H9 (cell line): ENCODE data around the gene SORBS1. TPM values are rescaled to one million over a fixed set of nuclear protein-coding genes. Genes with fewer than 3 reads are reported as not detected.

Experiments
- DNase-seq: peaks from one replicate; pipeline ENCODE4 v3.0.0-alpha.2; 2017
- H2AFZ ChIP-seq: one replicate; pipeline ENCODE4 v1.6.1; 2013; ENCODE audit warnings: mild to moderate bottlenecking, low read length, control low read depth, moderate library complexity
- H2AK5ac ChIP-seq: 2 replicates; pipeline ENCODE4 v1.6.1; 2013; ENCODE audit warnings: low read length, control low read depth, mixed read lengths; ENCODE audit not compliant: insufficient read length
- H2BK120ac ChIP-seq: one replicate; pipeline ENCODE4 v1.6.1; 2013; ENCODE audit warnings: low read depth, mild to moderate bottlenecking, low read length, control low read depth, inconsistent platforms; ENCODE audit not compliant: poor library complexity, severe bottlenecking
- H2BK12ac ChIP-seq: 2 replicates; pipeline ENCODE4 v1.6.1; 2013; ENCODE audit warnings: low read length, control low read depth, mixed read lengths, low read depth; ENCODE audit not compliant: insufficient read length
- H2BK15ac ChIP-seq: 2 replicates; pipeline ENCODE4 v1.6.1; 2013; ENCODE audit warnings: low read depth, low read length, control low read depth
- H2BK20ac ChIP-seq: one replicate; pipeline ENCODE4 v1.6.1; 2013; ENCODE audit warnings: low read depth, mild to moderate bottlenecking, low read length, control low read depth, inconsistent platforms; ENCODE audit not compliant: poor library complexity, severe bottlenecking
- H2BK5ac ChIP-seq: 2 replicates; pipeline ENCODE4 v1.6.1; 2013; ENCODE audit warnings: low read length, control low read depth, mixed read lengths; ENCODE audit not compliant: insufficient read length
- H3K14ac ChIP-seq: 2 replicates; pipeline ENCODE4 v1.6.1; 2013; ENCODE audit warnings: low read length, control low read depth; ENCODE audit not compliant: insufficient read depth
- H3K18ac ChIP-seq: 2 replicates; pipeline ENCODE4 v1.6.1; 2013; ENCODE audit warnings: low read depth, mild to moderate bottlenecking, mixed read lengths, low read length, control low read depth; ENCODE audit not compliant: insufficient read length
- H3K23ac ChIP-seq: 2 replicates; pipeline ENCODE4 v1.6.1; 2013; ENCODE audit warnings: low read length, control low read depth, mixed read lengths, low read depth; ENCODE audit not compliant: insufficient read length
- H3K23me2 ChIP-seq: 2 replicates; pipeline ENCODE4 v1.6.1; 2013; ENCODE audit warnings: low read depth, mild to moderate bottlenecking, mixed read lengths, low read length, control low read depth; ENCODE audit not compliant: insufficient read length, poor library complexity, severe bottlenecking
- H3K27ac ChIP-seq: 2 replicates; pipeline ENCODE4 v1.5.1; 2013; ENCODE audit warnings: low read length, control low read depth, mixed read lengths, low read depth; ENCODE audit not compliant: insufficient read length
- H3K27me3 ChIP-seq: 2 replicates; pipeline ENCODE4 v1.6.1; 2013; ENCODE audit warnings: low read length, control low read depth, inconsistent platforms; ENCODE audit not compliant: insufficient read depth
- H3K4ac ChIP-seq: 2 replicates; pipeline ENCODE4 v1.6.1; 2013; ENCODE audit warnings: low read depth, mild to moderate bottlenecking, control low read depth, inconsistent platforms, low read length, moderate library complexity
- H3K4me1 ChIP-seq: 2 replicates; pipeline ENCODE4 v1.6.1; 2013; ENCODE audit warnings: low read length, control low read depth, inconsistent platforms; ENCODE audit not compliant: insufficient read depth
- H3K4me2 ChIP-seq: 2 replicates; pipeline ENCODE4 v1.6.1; 2013; ENCODE audit warnings: low read length, control low read depth, mixed read lengths; ENCODE audit not compliant: insufficient read length, insufficient read depth
- H3K56ac ChIP-seq: 2 replicates; pipeline ENCODE4 v1.6.1; 2013; ENCODE audit warnings: low read depth, mild to moderate bottlenecking, mixed read lengths, low read length, control low read depth; ENCODE audit not compliant: insufficient read length
- H3K79me1 ChIP-seq: 2 replicates; pipeline ENCODE4 v1.6.1; 2013; ENCODE audit warnings: low read depth, mild to moderate bottlenecking, moderate library complexity, low read length, control low read depth, inconsistent platforms; ENCODE audit not compliant: insufficient read depth, poor library complexity, severe bottlenecking
- H3K79me2 ChIP-seq: 2 replicates; pipeline ENCODE4 v1.6.1; 2013; ENCODE audit warnings: low read length, control low read depth, inconsistent platforms; ENCODE audit not compliant: insufficient read depth
- H3K9ac ChIP-seq: 2 replicates; pipeline ENCODE4 v1.6.1; 2013; ENCODE audit warnings: low read length, control low read depth, mixed read lengths; ENCODE audit not compliant: insufficient read length; ENCODE audit errors: extremely low read depth
- H3K9me3 ChIP-seq: one replicate; pipeline ENCODE4 v1.6.1; 2013; ENCODE audit warnings: low read depth, low read length, inconsistent platforms; ENCODE audit not compliant: control insufficient read depth
- H3T11ph ChIP-seq: one replicate; pipeline ENCODE4 v1.6.1; 2013; ENCODE audit warnings: mild to moderate bottlenecking, low read length, control low read depth, inconsistent platforms
- H4K20me1 ChIP-seq: one replicate; pipeline ENCODE4 v1.6.1; 2013; ENCODE audit not compliant: control insufficient read depth, insufficient read length, insufficient read depth
- H4K5ac ChIP-seq: 2 replicates; pipeline ENCODE4 v1.6.1; 2013; ENCODE audit warnings: low read depth, mild to moderate bottlenecking, mixed read lengths, low read length, control low read depth; ENCODE audit not compliant: insufficient read length
- H4K8ac ChIP-seq: replicated peaks from 2 replicates; pipeline ENCODE4 v1.6.1; 2013; ENCODE audit warnings: low read length, control low read depth, mixed read lengths, low read depth; ENCODE audit not compliant: insufficient read length
- H4K91ac ChIP-seq: 2 replicates; pipeline ENCODE4 v1.6.1; 2013; ENCODE audit warnings: low read depth, mild to moderate bottlenecking, moderate library complexity, mixed read lengths, low read length, control low read depth; ENCODE audit not compliant: insufficient read length
- H3K27ac Mint-ChIP-seq, 3 experiments: 2 replicates in 2 of 3; 3 replicates in 1 of 3; pipeline ENCODE4 v1.8.0; 2020 to 2021; ENCODE audit warnings: mixed read lengths in 3 of 3, mild to moderate bottlenecking in 1 of 3, moderate library complexity in 1 of 3
- H3K27me3 Mint-ChIP-seq: 2 replicates; pipeline ENCODE4 v1.8.0; 2021; ENCODE audit warnings: low read depth, mild to moderate bottlenecking, moderate library complexity, mixed read lengths
- H3K36me3 Mint-ChIP-seq, 3 experiments: 2 replicates in 2 of 3; 3 replicates in 1 of 3; pipeline ENCODE4 v1.8.0; 2020 to 2021; ENCODE audit warnings: low read depth in 3 of 3, mixed read lengths in 3 of 3; ENCODE audit not compliant: insufficient read depth in 1 of 3
- H3K4me1 Mint-ChIP-seq, 2 experiments: 2 replicates each; pipeline ENCODE4 v1.8.0; 2020; ENCODE audit warnings: mixed read lengths in 2 of 2
- H3K4me3 Mint-ChIP-seq, 2 experiments: 2 replicates in 1 of 2; 3 replicates in 1 of 2; pipeline ENCODE4 v1.8.0; 2020 to 2021; ENCODE audit warnings: mild to moderate bottlenecking in 2 of 2, mixed read lengths in 2 of 2, moderate library complexity in 1 of 2
- H3K9me3 Mint-ChIP-seq, 2 experiments: 2 replicates in 1 of 2; 3 replicates in 1 of 2; pipeline ENCODE4 v1.8.0; 2020; ENCODE audit warnings: mild to moderate bottlenecking in 2 of 2, mixed read lengths in 2 of 2, moderate library complexity in 1 of 2
- WGBS: extraction: QIAGEN DNeasy Blood & Tissue Kit; methylation state at CpG from one replicate; pipeline ENCODE4 v1.1.7; 2013; ENCODE audit warnings: missing lambda C conversion rate, low lambda C conversion rate, mixed read lengths; ENCODE audit not compliant: insufficient read length; ENCODE audit errors: extremely low coverage; 5-methylcytosine and 5-hydroxymethylcytosine counted together
- total RNA-seq: library from RNA; stranded (reverse); gene quantifications from 2 replicates; pipeline ENCODE4 v1.2.1, GENCODE V29; 2021
- TF ChIP-seq, protein P1 (sequence below): fragments of 200-600 bp; sonication (generic); conservative IDR thresholded peaks from 3 replicates; pipeline ENCODE4 v1.8.0; 2021; ENCODE audit warnings: antibody characterized with exemption, mild to moderate bottlenecking

SORBS1 gene
- total RNA-seq, 1 experiment from 2014 or later = 24.3 TPM

DNA sequence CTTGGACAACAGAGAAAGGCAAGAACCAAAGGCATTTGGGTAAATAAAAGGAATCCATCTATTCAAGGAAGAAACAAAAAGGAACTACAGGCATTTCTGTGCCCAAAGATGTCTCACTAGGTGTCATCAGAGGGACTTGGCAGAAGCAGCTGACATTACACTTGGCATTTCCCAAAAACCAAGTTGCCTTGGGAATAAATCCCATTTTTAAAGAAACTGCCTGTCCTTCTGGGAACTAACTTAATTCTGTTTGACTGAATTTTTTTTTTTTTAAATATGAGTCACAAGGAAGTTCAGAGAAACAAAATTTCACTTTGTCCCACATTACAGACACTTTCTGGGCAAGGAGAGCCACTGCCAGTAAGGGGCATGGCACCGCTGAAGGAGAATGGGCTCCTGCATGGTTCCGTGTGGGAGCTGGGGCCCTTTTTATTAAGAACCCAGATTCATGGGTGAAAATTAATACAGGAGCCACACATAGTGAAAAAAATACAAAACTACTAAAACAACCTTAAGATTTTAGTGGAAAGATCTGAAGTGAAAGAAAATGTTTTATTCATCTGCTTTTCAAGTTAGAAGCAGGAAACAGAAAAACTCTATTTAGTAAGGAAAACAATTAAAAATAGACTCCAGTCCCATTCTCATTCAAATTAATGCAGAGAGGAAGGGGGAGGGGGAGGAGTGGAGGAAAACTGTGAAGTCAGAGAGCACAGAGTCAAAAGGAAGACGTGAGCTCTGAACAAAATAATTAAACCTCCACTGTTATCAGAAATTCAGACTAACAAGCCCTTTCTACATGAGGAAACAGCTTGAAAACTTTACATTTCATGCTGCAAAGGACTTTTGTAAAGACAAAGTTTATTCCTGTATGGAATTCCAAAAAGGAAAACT, 151.9 kb downstream of the SORBS1 start:
- Histone ChIP-seq H3K27ac (peak overlapping the region; percentile 83), H4K8ac (no peak overlapping the region), H3K56ac (no peak overlapping the region), H3K23me2 (no peaks in the 10 kb centered on the region), H2BK15ac (no peak overlapping the region), H3T11ph (no peak overlapping the region), H3K9ac (no peak overlapping the region), H2AFZ (no peak overlapping the region), H3K27me3 (no peaks in the 10 kb centered on the region), H3K4ac (no peak overlapping the region), H4K20me1 (no peaks in the 10 kb centered on the region), H3K79me1 (no peaks in the 10 kb centered on the region), H2BK5ac (no peak overlapping the region), H3K23ac (no peak overlapping the region), H3K79me2 (no peaks in the 10 kb centered on the region), H4K5ac (no peak overlapping the region), H3K4me2 (peak overlapping the region; percentile 34), H3K9me3 (no peaks in the 10 kb centered on the region), H4K91ac (no peak overlapping the region), H2BK120ac (no peak overlapping the region), H2AK5ac (no peak overlapping the region), H3K14ac (no peak overlapping the region), H3K18ac (no peak overlapping the region), H3K4me1 (peaks cover 7% of the 10 kb centered on the region), H2BK20ac (no peak overlapping the region), H2BK12ac (no peak overlapping the region)
- Mint-ChIP-seq H3K27me3 (no peaks in the 10 kb centered on the region), H3K4me1 (peaks cover 38% of the 10 kb centered on the region in 2 experiments), H3K4me3 (peak overlapping the region; percentile 9 to 51; a peak in 3 of 5 replicates), H3K36me3 (peaks cover 3 to 14% (median 6%) of the 10 kb centered on the region in 3 experiments; a peak in 6 of 7 replicates), H3K27ac (peak overlapping the region; percentile 87 to 97 (median 90)), H3K9me3 (no peaks in the 10 kb centered on the region)
- WGBS = no CpG with 5 or more reads among the region's 3 CpGs
- DNase-seq = no peak
- TF ChIP-seq, protein P1, sequence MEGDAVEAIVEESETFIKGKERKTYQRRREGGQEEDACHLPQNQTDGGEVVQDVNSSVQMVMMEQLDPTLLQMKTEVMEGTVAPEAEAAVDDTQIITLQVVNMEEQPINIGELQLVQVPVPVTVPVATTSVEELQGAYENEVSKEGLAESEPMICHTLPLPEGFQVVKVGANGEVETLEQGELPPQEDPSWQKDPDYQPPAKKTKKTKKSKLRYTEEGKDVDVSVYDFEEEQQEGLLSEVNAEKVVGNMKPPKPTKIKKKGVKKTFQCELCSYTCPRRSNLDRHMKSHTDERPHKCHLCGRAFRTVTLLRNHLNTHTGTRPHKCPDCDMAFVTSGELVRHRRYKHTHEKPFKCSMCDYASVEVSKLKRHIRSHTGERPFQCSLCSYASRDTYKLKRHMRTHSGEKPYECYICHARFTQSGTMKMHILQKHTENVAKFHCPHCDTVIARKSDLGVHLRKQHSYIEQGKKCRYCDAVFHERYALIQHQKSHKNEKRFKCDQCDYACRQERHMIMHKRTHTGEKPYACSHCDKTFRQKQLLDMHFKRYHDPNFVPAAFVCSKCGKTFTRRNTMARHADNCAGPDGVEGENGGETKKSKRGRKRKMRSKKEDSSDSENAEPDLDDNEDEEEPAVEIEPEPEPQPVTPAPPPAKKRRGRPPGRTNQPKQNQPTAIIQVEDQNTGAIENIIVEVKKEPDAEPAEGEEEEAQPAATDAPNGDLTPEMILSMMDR = no peak
